Immature natural killer cell (primary cell): Measurements from ENCODE around the gene CLDN16. TPM values are rescaled to one million over a fixed set of nuclear protein-coding genes. Genes with fewer than 3 reads are reported as not detected.

Experiments
- DNase-seq, 3 donors: peaks; one replicate each; pipeline ENCODE4 v3.0.0; 2022; ENCODE audit warnings: mixed read lengths in 1 of 3
- H3K27ac Mint-ChIP-seq, 6 donors: one replicate each; pipeline ENCODE4 v1.8.0; 2020; ENCODE audit warnings: mixed read lengths in 6 of 6, mild to moderate bottlenecking in 5 of 6, inconsistent platforms in 4 of 6, moderate library complexity in 3 of 6
- H3K27me3 Mint-ChIP-seq, 3 donors: one replicate each; pipeline ENCODE4 v1.8.0; 2020 to 2021; ENCODE audit warnings: low read depth in 3 of 3, mild to moderate bottlenecking in 3 of 3, mixed read lengths in 3 of 3, moderate library complexity in 3 of 3, inconsistent platforms in 1 of 3
- H3K36me3 Mint-ChIP-seq, 3 donors: one replicate each; pipeline ENCODE4 v1.8.0; 2020; ENCODE audit warnings: mixed read lengths in 3 of 3, inconsistent platforms in 2 of 3, mild to moderate bottlenecking in 2 of 3
- H3K4me1 Mint-ChIP-seq, 2 donors: one replicate each; pipeline ENCODE4 v1.8.0; 2020; ENCODE audit warnings: inconsistent platforms in 2 of 2, mild to moderate bottlenecking in 2 of 2, mixed read lengths in 2 of 2, moderate library complexity in 1 of 2
- H3K4me3 Mint-ChIP-seq, 5 donors: one replicate each; pipeline ENCODE4 v1.8.0; 2020; ENCODE audit warnings: mild to moderate bottlenecking in 5 of 5, mixed read lengths in 5 of 5, inconsistent platforms in 3 of 5, moderate library complexity in 3 of 5
- H3K9me3 Mint-ChIP-seq, 6 donors: one replicate each; pipeline ENCODE4 v1.8.0; 2020; ENCODE audit warnings: mild to moderate bottlenecking in 6 of 6, mixed read lengths in 6 of 6, inconsistent platforms in 4 of 6, moderate library complexity in 3 of 6
- polyA plus RNA-seq, 3 donors: library from polyadenylated mRNA; unstranded; fragments of 300-500 nt; fragmentation: Illumina TruSeq; gene quantifications; one replicate each; pipeline ENCODE4 v1.2.3, GENCODE V29; 2021

Gene CLDN16
- polyA plus RNA-seq, 3 donors from 2014 or later, result not detected

GRCh38 chr3:190458040-190458439, 70.1 kb downstream of the CLDN16 start:
- Mint-ChIP-seq H3K4me1 (no peaks in the 10 kb centered on the region), H3K4me3 (no peak overlapping the region), H3K27me3 (peaks cover 0 to 9% (median 4%) of the 10 kb centered on the region in 3 donors), H3K27ac (no peak overlapping the region), H3K9me3 (peaks cover 0 to 2% (median 0%) of the 10 kb centered on the region in 6 donors), H3K36me3 (no peaks in the 10 kb centered on the region)
- no peak for DNase-seq

Other genes with a start within 250 kb of the CLDN16 start
- gene CLDN1, start 65.7 kb upstream of the CLDN16 start, polyA plus RNA-seq, result not detected
- gene TMEM207, start 61.7 kb downstream of the CLDN16 start, polyA plus RNA-seq, result not detected
- gene IL1RAP, start 125.9 kb downstream of the CLDN16 start, polyA plus RNA-seq, result 1 to 10 TPM; 2.0 to 5.6 (median 2.4) TPM